ENCODE measurements around the gene CCR1.

The CCR1 gene

GRCh38 chr3:46187341-46187700, 20.8 kb downstream of the CCR1 start (continued):
- TF ChIP-seq ZNF18 (tag by site-specific recombination; IDR thresholded peaks at IDR 0.05): no peak

- no peaks in the 10 kb centered on the region for H3K4me1 ChIP-seq (ENCODE audit: control insufficient read depth, insufficient read depth, low read length)
- TF ChIP-seq ZIC2 (tag by site-specific recombination; IDR thresholded peaks at IDR 0.05): no peak
- no peak for TF ChIP-seq ZNF707 (tag by site-specific recombination; IDR thresholded peaks at IDR 0.05)
- TF ChIP-seq GLI2 (tag by site-specific recombination; IDR thresholded peaks at IDR 0.05; ENCODE audit: borderline replicate concordance, low read depth): no peak
- TF ChIP-seq RBAK (tag by site-specific recombination; IDR thresholded peaks at IDR 0.05): no peak
- no peak for TF ChIP-seq ZNF311 (tag by site-specific recombination; IDR thresholded peaks at IDR 0.05; ENCODE audit: borderline replicate concordance)
- TF ChIP-seq TCF7L2 (IDR thresholded peaks at IDR 0.05; ENCODE audit: borderline replicate concordance, low read depth, low read length): no peak
- no peak for TF ChIP-seq ZNF776 (tag by site-specific recombination; IDR thresholded peaks at IDR 0.05; ENCODE audit: borderline replicate concordance)
- ChIA-PET CTCF (interaction anchor here (0.6 to 1.4 kb wide), 4 partner anchors 20 to 1437 kb away, joined by 3 to 4 read pairs (median 3); no protein-coding TSS in a partner anchor), POLR2A (no interaction called here)
- no peaks in the 10 kb centered on the region for H3K9me3 ChIP-seq (ENCODE audit: control insufficient read depth, insufficient read depth, low read depth, low read length)
- no peak overlapping the region for H3K27ac ChIP-seq (ENCODE audit: extremely low read depth, low read depth, low read length)
- H3K4me3 ChIP-seq (ENCODE audit: low read depth, low read length): no peak overlapping the region
- H3K36me3 ChIP-seq (ENCODE audit: control insufficient read depth in 2 of 2, insufficient read depth in 1 of 2, low read length in 2 of 2): no peaks in the 10 kb centered on the region
Measured at GRCh38 chr3:46186471-46187340, 21.4 kb downstream of the CCR1 start.

- Histone ChIP-seq H3K27ac (ENCODE audit: extremely low read depth, low read depth, low read length) (no peak overlapping the region), H3K36me3 (ENCODE audit: control insufficient read depth in 2 of 2, insufficient read depth in 1 of 2, low read length in 2 of 2) (no peaks in the 10 kb centered on the region), H3K4me1 (ENCODE audit: control insufficient read depth, insufficient read depth, low read length) (no peaks in the 10 kb centered on the region), H3K4me3 (ENCODE audit: low read depth, low read length) (no peak overlapping the region), H3K9me3 (ENCODE audit: control insufficient read depth, insufficient read depth, low read depth, low read length) (no peaks in the 10 kb centered on the region)
- CTCF ChIA-PET: interaction anchor here (0.6 kb wide), 3 partner anchors 193 to 443 kb away, joined by 3 read pairs; no protein-coding TSS in a partner anchor
- POLR2A ChIA-PET: interaction anchor here (0.7 kb wide), 1 partner anchor 178 kb away, joined by 10 read pairs; no protein-coding TSS in a partner anchor
- no peak for TF ChIP-seq ZNF184 (tag by site-specific recombination; IDR thresholded peaks at IDR 0.05)
- TF ChIP-seq ZNF112 (tag by site-specific recombination; IDR thresholded peaks at IDR 0.05): no peak
- no peak for TF ChIP-seq ZNF280C (tag by site-specific recombination; IDR thresholded peaks at IDR 0.05)
- no peak for TF ChIP-seq IKZF3 (tag by site-specific recombination; IDR thresholded peaks at IDR 0.05)
- TF ChIP-seq SCRT1 (tag by site-specific recombination; IDR thresholded peaks at IDR 0.05; ENCODE audit: borderline replicate concordance): no peak
- TF ChIP-seq ZNF768 (tag by site-specific recombination; IDR thresholded peaks at IDR 0.05): no peak
- no peak for TF ChIP-seq KLF10 (tag by site-specific recombination; IDR thresholded peaks at IDR 0.05)
- TF ChIP-seq ZNF416 (tag by site-specific recombination; IDR thresholded peaks at IDR 0.05): no peak
- TF ChIP-seq ZNF354C (tag by site-specific recombination; IDR thresholded peaks at IDR 0.05; ENCODE audit: borderline replicate concordance, low read depth): no peak
- TF ChIP-seq ZNF350 (tag by site-specific recombination; IDR thresholded peaks at IDR 0.05): no peak
- no peak for TF ChIP-seq ZNF404 (tag by site-specific recombination; IDR thresholded peaks at IDR 0.05)
- no peak for TF ChIP-seq ZBTB11 (tag by site-specific recombination; conservative IDR thresholded peaks at IDR 0.05; ENCODE audit: low read depth)
- no peak for TF ChIP-seq ZNF560 (tag by site-specific recombination; IDR thresholded peaks at IDR 0.05; ENCODE audit: borderline replicate concordance)
- no peak for TF ChIP-seq ZNF280D (tag by site-specific recombination; IDR thresholded peaks at IDR 0.05)
Measured at GRCh38 chr3:46184469-46184868, 23.6 kb downstream of the CCR1 start.
